Heart right ventricle (tissue), 16 donors: Measurements from ENCODE around the gene DSCAM. TPM values are rescaled to one million over a fixed set of nuclear protein-coding genes. Genes with fewer than 3 reads are reported as not detected.

ENCODE experiments used
- ATAC-seq, 8 donors: fragments of 200-7000 bp; cut with Tn5 transposase; one replicate each; pipeline ENCODE4 v1.9.1; 2020; ENCODE audit warnings: mild to moderate bottlenecking in 8 of 8, moderate library complexity in 8 of 8, moderate number of reproducible peaks in 1 of 8
- DNase-seq, 2 donors: peaks; one replicate each; pipeline ENCODE4 v3.0.0-alpha.2; 2020
- H3K27ac ChIP-seq, 10 donors: fragments of 200-600 bp; sonication (generic) in 2 of 10; one replicate each; pipeline versions ENCODE4 v1.5.0 to v1.8.0; 2020 to 2022; ENCODE audit warnings: mild to moderate bottlenecking in 3 of 10
- H3K27me3 ChIP-seq, 7 donors: fragments of 200-600 bp; one replicate each; pipeline ENCODE4 v1.8.0; 2021 to 2022; ENCODE audit warnings: mild to moderate bottlenecking in 2 of 7
- H3K36me3 ChIP-seq, 9 donors: fragments of 200-600 bp; sonication (generic) in 1 of 9; one replicate each; pipeline versions ENCODE4 v1.5.0 to v1.8.0; 2020 to 2022; ENCODE audit warnings: mild to moderate bottlenecking in 2 of 9
- H3K4me1 ChIP-seq, 9 donors: fragments of 200-600 bp; sonication (generic) in 1 of 9; one replicate each; pipeline versions ENCODE4 v1.5.0 to v1.8.0; 2020 to 2022; ENCODE audit warnings: mild to moderate bottlenecking in 4 of 9
- H3K4me3 ChIP-seq, 10 donors: fragments of 200-600 bp; sonication (generic) in 2 of 10; one replicate each; pipeline versions ENCODE4 v1.5.0 to v1.8.0; 2020 to 2022; ENCODE audit warnings: mild to moderate bottlenecking in 7 of 10, moderate library complexity in 2 of 10
- H3K9me3 ChIP-seq, 11 donors: fragments of 200-600 bp in 10 of 11; sonication (generic) in 2 of 11; one replicate each; pipeline versions ENCODE4 v1.5.0 to v1.8.0; 2013 to 2022; ENCODE audit warnings: mild to moderate bottlenecking in 2 of 11, control low read depth in 1 of 11, moderate library complexity in 1 of 11
- WGBS, 2 donors: extraction: QIAGEN DNeasy Blood & Tissue Kit; methylation state at CpG; one replicate each; pipeline ENCODE4 v1.1.7; 2013; ENCODE audit warnings: inconsistent platforms in 1 of 2; 5-methylcytosine and 5-hydroxymethylcytosine counted together
- intact Hi-C, 10 donors: fragments of 100-400 bp; cut with DNase I; formaldehyde crosslinking; loops; one replicate each; pipeline versions ENCODE4 v1.11.1 to v1.14.2; 2022
- polyA plus RNA-seq, 2 donors: library from polyadenylated mRNA; stranded (reverse); fragments of 200-250 nt; gene quantifications; one replicate each; pipeline ENCODE4 v1.2.3, GENCODE V29; 2013
- total RNA-seq, 10 donors: library from RNA; stranded (reverse); fragmentation: NEBNext Ultra II Directional in 3 of 10; extraction: Animal tissue kit (Norgen Biotek cat#: 25700) in 3 of 10; gene quantifications; one replicate each; pipeline versions ENCODE4 v1.2.1 to v1.2.4, GENCODE V29; 2021 to 2023
- TF ChIP-seq, protein P1 (sequence below), 9 donors: fragments of 200-600 bp; sonication (generic) in 2 of 9; IDR thresholded peaks; one replicate each; pipeline versions ENCODE4 v1.5.0 to v1.8.0; 2021 to 2022; ENCODE audit warnings: antibody characterized with exemption in 9 of 9, mild to moderate bottlenecking in 5 of 9, moderate library complexity in 1 of 9
- donor health status: Arrhythmogenic right ventricular cardiomyopathy.
- donor health status: ischemic (EF 13 %, LVEDD 7.1; RV severe dilation, severe dysfunction).
- donor health status: healthy with polysubstance abuse.
- donor health status: DM: no; HTN: yes; CAD: no.
- donor health status: DM: no; HTN: no; CAD: no.
- donor health status: ischemic (EF 25% LVEDD 6.9; RV normal size, moderate dysfunction).
- donor health status: ischemic (EF 25% LVEDD 5.7; RV mildly dilated, moderate dysfunction).
- donor health status: healthy.
- donor health status: DM: yes; HTN: yes; CAD: no.
- donor health status: Ischemic cardiomyopathy.
- donor health status: ischemic (EF 35%, LVEDD 5.7; RV mildly dilated, moderate dysfunction).
- donor health status: nonischemic (EF 11% LVEDD 7.7; RV severe dilation, severe dysfunction).
- donor health status: DM: yes; HTN: yes; CAD: no.
- donor health status: PGD.
- donor health status: ischemic (EF 29% LVEDD 5.4; RV normal size, mild dysfunction).
- donor health status: nonischemic (EF 23%, LVEDD 6.1; RV moderate dilation, normal function).

DSCAM gene
- total and polyA plus RNA-seq, 12 donors: 0.03 to 0.04 TPM; not detected in 10

DNA sequence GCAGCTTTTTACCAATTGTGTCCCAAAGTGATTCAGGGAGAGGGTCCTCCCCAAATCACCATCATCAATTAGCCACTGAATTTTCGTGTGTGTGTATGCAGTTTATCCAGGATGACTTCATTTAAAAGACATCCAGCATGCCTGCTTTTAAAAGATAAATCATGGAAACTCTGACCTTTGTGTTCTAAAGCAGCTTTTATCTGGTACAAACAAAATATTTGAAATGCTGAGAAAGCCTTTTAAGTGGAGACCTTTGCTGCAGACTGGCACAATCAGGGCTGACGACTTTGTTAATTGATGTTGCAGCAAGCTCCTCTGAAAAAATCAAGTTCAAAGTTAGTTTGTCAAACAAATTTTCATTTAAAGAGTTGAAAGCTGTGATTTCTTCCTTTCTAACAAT, 875.0 kb downstream of the DSCAM start:
- Histone ChIP-seq H3K4me3 (no peak overlapping the region), H3K4me1 (no peaks in the 10 kb centered on the region), H3K9me3 (peaks cover 0 to 9% (median 0%) of the 10 kb centered on the region in 11 donors), H3K36me3 (no peaks in the 10 kb centered on the region), H3K27me3 (peaks cover 0 to 15% (median 8%) of the 10 kb centered on the region in 7 donors), H3K27ac (no peak overlapping the region)
- intact Hi-C loops: no loop called here
- WGBS, 2 donors: 11 to 17% methylated on average over 2 of the region's 2 CpGs
- no peak for DNase-seq
- TF ChIP-seq, protein P1, sequence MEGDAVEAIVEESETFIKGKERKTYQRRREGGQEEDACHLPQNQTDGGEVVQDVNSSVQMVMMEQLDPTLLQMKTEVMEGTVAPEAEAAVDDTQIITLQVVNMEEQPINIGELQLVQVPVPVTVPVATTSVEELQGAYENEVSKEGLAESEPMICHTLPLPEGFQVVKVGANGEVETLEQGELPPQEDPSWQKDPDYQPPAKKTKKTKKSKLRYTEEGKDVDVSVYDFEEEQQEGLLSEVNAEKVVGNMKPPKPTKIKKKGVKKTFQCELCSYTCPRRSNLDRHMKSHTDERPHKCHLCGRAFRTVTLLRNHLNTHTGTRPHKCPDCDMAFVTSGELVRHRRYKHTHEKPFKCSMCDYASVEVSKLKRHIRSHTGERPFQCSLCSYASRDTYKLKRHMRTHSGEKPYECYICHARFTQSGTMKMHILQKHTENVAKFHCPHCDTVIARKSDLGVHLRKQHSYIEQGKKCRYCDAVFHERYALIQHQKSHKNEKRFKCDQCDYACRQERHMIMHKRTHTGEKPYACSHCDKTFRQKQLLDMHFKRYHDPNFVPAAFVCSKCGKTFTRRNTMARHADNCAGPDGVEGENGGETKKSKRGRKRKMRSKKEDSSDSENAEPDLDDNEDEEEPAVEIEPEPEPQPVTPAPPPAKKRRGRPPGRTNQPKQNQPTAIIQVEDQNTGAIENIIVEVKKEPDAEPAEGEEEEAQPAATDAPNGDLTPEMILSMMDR (IDR thresholded peaks at IDR 0.05): no peak
- ATAC-seq: no peak

GRCh38 chr21:39969691-39970364, 877.1 kb downstream of the DSCAM start:
- DNase-seq (no peak), ATAC-seq (no peak)
- Histone ChIP-seq H3K27ac (no peak overlapping the region), H3K4me1 (no peaks in the 10 kb centered on the region), H3K9me3 (peaks cover 0 to 9% (median 0%) of the 10 kb centered on the region in 11 donors), H3K27me3 (no peaks in the 10 kb centered on the region), H3K36me3 (no peaks in the 10 kb centered on the region), H3K4me3 (no peak overlapping the region)
- TF ChIP-seq, protein P1 (IDR thresholded peaks at IDR 0.05): no peak
- intact Hi-C loops: no loop called here
- 83 to 86% methylated on average over 8 of the region's 8 CpGs for WGBS, 2 donors

DNA sequence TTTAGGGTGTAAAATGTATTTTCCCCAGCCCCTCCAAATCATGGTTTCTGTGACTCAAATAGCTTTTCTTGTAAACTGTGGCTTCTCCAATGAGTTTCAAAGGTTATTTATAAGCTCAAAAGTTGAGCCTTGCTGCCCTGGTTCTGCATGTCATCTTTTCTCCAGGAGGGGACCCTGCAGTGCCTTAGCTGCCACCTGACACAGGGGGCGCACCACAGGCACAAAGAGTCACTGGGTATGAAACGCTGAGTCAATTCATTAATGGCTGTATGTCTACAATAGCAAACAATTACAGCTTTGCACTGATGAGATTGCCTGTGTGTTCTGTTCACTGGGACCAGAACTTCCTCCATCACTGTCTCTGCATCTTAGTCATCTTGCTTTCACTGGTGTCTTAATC, 878.9 kb downstream of the DSCAM start:
- Histone ChIP-seq H3K36me3 (no peaks in the 10 kb centered on the region), H3K9me3 (peaks cover 0 to 9% (median 0%) of the 10 kb centered on the region in 11 donors), H3K27ac (no peak overlapping the region), H3K4me3 (no peak overlapping the region), H3K27me3 (no peaks in the 10 kb centered on the region), H3K4me1 (no peaks in the 10 kb centered on the region)
- DNase-seq: no peak
- ATAC-seq: no peak
- 93 to 94% methylated on average over 2 of the region's 2 CpGs for WGBS, 2 donors
- TF ChIP-seq, protein P1 (IDR thresholded peaks at IDR 0.05): no peak
- intact Hi-C loops: no loop called here

GRCh38 chr21:39966786-39967185, 880.2 kb downstream of the DSCAM start:
- WGBS, 2 donors: 83 to 86% methylated on average over 3 of the region's 3 CpGs
- no peak for DNase-seq
- no peak for ATAC-seq

More at GRCh38 chr21:39966786-39967185, 880.2 kb downstream of the DSCAM start:
- Histone ChIP-seq H3K36me3 (no peaks in the 10 kb centered on the region), H3K4me1 (no peaks in the 10 kb centered on the region), H3K27me3 (no peaks in the 10 kb centered on the region), H3K27ac (no peak overlapping the region), H3K4me3 (no peak overlapping the region), H3K9me3 (peaks cover 0 to 9% (median 0%) of the 10 kb centered on the region in 11 donors)
- intact Hi-C loops: no loop called here
- TF ChIP-seq, protein P1 (IDR thresholded peaks at IDR 0.05): no peak
